ENCODE results near the gene SYNE3. TPM values are rescaled to one million over a fixed set of nuclear protein-coding genes. Genes with fewer than 3 reads are reported as not detected.

Gene SYNE3
- total RNA-seq, 1 experiment from 2014 or later = 2.8 TPM

- Histone ChIP-seq H3K9me3 (no peaks in the 10 kb centered on the region), H3K4me3 (no peak overlapping the region), H3K36me3 (no peaks in the 10 kb centered on the region), H3K27me3 (no peaks in the 10 kb centered on the region)
- DNase-seq = no peak
Observed at GRCh38 chr14:95477411-95478269, 38.8 kb downstream of the SYNE3 start.

DNA sequence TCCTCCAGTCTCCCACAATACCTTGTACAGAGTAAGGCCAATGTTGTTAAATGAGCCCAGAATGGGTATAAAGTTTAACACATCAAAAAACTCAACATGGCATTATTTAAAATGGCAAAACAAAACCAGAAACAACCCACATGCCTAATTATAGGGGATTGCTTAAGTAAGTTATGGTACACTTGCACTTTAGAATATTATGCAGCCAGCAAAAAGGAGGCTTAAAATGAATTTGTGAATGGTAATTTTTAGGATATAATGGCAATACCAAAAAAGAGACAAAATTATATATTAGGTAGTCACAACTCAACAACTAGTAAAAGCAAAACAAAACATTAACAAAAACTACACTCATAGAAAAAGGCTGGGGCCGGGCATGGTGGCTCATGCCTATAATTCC lies 39.7 kb downstream of the SYNE3 start:
- Histone ChIP-seq H3K27me3 (no peaks in the 10 kb centered on the region), H3K36me3 (no peaks in the 10 kb centered on the region), H3K4me3 (no peak overlapping the region), H3K9me3 (no peaks in the 10 kb centered on the region)
- DNase-seq = no peak

GRCh38 chr14:95475540-95476240 lies 40.8 kb downstream of the SYNE3 start:
- no peaks in the 10 kb centered on the region for H3K27me3 ChIP-seq
- no peaks in the 10 kb centered on the region for H3K36me3 ChIP-seq
- H3K9me3 ChIP-seq = no peaks in the 10 kb centered on the region
- no peak for DNase-seq
- H3K4me3 ChIP-seq = no peak overlapping the region

DNA sequence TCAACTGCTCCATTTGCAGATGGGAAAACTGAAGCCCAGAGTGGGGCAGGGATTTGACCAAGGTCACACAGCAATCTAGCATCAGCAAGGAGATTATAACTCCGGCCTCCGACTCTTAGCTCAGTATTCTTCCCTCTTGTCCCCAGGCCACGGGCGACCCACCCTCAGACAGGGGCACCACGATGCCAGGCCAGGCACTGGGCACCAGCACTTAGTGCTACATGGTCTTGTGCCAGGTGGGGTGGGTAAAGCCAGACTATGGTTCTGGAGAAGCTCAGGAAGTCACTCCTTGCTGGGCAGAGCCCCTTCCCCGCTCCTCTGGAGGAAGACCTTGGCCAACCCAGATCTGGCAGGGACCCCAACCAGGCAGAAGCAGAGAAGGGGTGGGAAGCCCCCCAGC lies 41.5 kb downstream of the SYNE3 start:
- no peaks in the 10 kb centered on the region for H3K36me3 ChIP-seq
- H3K27me3 ChIP-seq = no peaks in the 10 kb centered on the region
- H3K9me3 ChIP-seq = no peaks in the 10 kb centered on the region
- DNase-seq = no peak
- no peak overlapping the region for H3K4me3 ChIP-seq

- Histone ChIP-seq H3K36me3 (no peaks in the 10 kb centered on the region), H3K9me3 (no peaks in the 10 kb centered on the region), H3K27me3 (no peaks in the 10 kb centered on the region), H3K4me3 (no peak overlapping the region)
- DNase-seq = no peak
Observed at GRCh38 chr14:95474486-95474885, 42.0 kb downstream of the SYNE3 start.

DNA sequence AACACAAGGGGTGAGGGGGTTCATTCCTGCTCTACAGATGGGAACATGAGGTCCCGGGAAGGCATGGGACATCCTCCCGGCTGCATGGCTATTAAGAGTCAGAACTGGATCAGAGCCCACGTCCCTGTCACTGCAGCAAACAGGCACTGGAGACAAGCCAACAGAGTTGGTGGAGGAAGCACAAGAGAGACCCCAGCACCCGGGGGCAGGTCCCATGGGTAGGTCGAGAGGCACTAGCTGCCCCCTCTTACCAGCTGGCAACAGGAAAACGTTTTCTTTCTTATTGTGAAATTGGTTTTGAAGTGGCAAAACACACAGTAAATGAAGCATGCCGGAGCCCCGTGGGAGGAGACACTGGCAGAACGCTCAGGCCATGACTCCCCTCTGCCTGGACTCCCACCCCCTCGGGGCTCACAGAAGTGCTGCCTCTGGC lies 43.6 kb downstream of the SYNE3 start:
- Histone ChIP-seq H3K9me3 (no peaks in the 10 kb centered on the region), H3K27me3 (no peaks in the 10 kb centered on the region), H3K4me3 (no peak overlapping the region), H3K36me3 (no peaks in the 10 kb centered on the region)
- DNase-seq = no peak

GRCh38 chr14:95471476-95471875 lies 45.0 kb downstream of the SYNE3 start:
- peak; percentile 12 for DNase-seq
- Histone ChIP-seq H3K27me3 (no peaks in the 10 kb centered on the region), H3K36me3 (no peaks in the 10 kb centered on the region), H3K9me3 (no peaks in the 10 kb centered on the region), H3K4me3 (no peak overlapping the region)

GRCh38 chr14:95471016-95471415 lies 45.4 kb downstream of the SYNE3 start:
- Histone ChIP-seq H3K4me3 (no peak overlapping the region), H3K36me3 (no peaks in the 10 kb centered on the region), H3K27me3 (no peaks in the 10 kb centered on the region), H3K9me3 (no peaks in the 10 kb centered on the region)
- DNase-seq = no peak

DNA sequence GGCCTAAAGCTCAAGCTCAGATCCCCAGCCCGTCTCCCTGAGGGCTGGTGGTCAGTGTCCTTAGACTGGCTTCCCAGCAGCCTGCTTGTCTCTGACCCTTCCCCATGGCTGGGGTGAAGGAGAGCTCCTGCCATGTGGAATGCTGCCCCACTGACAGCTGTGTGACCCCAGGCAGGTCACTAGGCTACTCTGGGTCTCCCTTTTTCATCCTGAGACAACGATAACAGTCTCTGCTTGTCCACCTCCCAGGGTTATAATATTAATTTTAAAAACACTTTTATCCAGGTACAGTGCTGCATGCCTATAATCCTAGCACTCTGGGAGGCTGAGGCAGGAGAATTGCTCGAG lies 47.3 kb downstream of the SYNE3 start:
- Histone ChIP-seq H3K9me3 (no peaks in the 10 kb centered on the region), H3K36me3 (no peaks in the 10 kb centered on the region), H3K4me3 (no peak overlapping the region), H3K27me3 (no peaks in the 10 kb centered on the region)
- no peak for DNase-seq

- no peaks in the 10 kb centered on the region for H3K27me3 ChIP-seq
- H3K36me3 ChIP-seq = no peaks in the 10 kb centered on the region
- H3K9me3 ChIP-seq = no peaks in the 10 kb centered on the region
- H3K4me3 ChIP-seq = no peak overlapping the region
- DNase-seq = no peak
Observed at GRCh38 chr14:95468448-95469133, 47.9 kb downstream of the SYNE3 start.

- Histone ChIP-seq H3K27me3 (no peaks in the 10 kb centered on the region), H3K4me3 (no peak overlapping the region), H3K9me3 (no peaks in the 10 kb centered on the region), H3K36me3 (no peaks in the 10 kb centered on the region)
- no peak for DNase-seq
Observed at GRCh38 chr14:95467657-95468056, 48.8 kb downstream of the SYNE3 start.

DNA sequence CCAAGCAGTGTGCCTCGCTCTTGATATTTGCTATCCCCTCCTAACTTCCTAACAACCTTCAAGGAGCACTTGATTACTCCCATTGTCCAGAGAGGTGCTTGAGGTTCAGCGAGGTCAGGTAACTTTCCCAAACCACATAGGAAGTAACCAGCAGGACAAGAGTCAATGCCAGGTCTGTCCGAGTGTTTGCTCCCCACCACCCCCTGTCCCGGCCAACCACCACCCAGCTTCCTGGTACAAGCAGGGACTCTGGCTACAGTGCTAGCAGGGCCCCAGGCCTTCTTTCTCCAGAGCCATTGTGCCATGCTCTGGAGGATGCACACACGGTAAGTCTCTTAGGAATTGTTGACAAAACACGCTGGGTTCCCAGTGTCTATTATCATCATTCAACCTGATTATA lies 49.2 kb downstream of the SYNE3 start:
- H3K36me3 ChIP-seq = no peaks in the 10 kb centered on the region
- H3K9me3 ChIP-seq = no peaks in the 10 kb centered on the region
- H3K27me3 ChIP-seq = no peaks in the 10 kb centered on the region
- DNase-seq = no peak
- no peak overlapping the region for H3K4me3 ChIP-seq

Other genes starting within 250 kb of the SYNE3 start
- 0.35 and 1.2 TPM in 2 replicates for gene CLMN, start 196.7 kb downstream of the SYNE3 start, total RNA-seq (2014; rRNA removed; shearing (Covaris generic); ENCODE audit: low replicate concordance)
- gene GLRX5, start 18.4 kb upstream of the SYNE3 start, total RNA-seq (2014; rRNA removed; shearing (Covaris generic); ENCODE audit: low replicate concordance) = 31.5 and 38.1 TPM in 2 replicates
- not detected in 2 replicates for gene TCL1B, start 169.8 kb upstream of the SYNE3 start, total RNA-seq (2014; rRNA removed; shearing (Covaris generic); ENCODE audit: low replicate concordance)
- not detected in 2 replicates for gene TCL1A, start 197.5 kb upstream of the SYNE3 start, total RNA-seq (2014; rRNA removed; shearing (Covaris generic); ENCODE audit: low replicate concordance)

All from MG63 (cell line).